GM12891 (cell line): Measurements from ENCODE around the gene KPNA4.

Experiments used
- DNase-seq: peaks from one replicate; pipeline ENCODE4 v3.0.0; 2011; ENCODE audit warnings: low spot score; ENCODE audit not compliant: insufficient read length
- FAIRE-seq: peaks from 2 replicates; lab custom pipeline; 2011; peaks lifted over from hg19 to GRCh38; lab: Jason Lieb, UNC
- PAX5 ChIP-seq: IDR thresholded peaks from 2 replicates; pipeline ENCODE4 v1.6.1; 2011; ENCODE audit warnings: low read length, moderate library complexity, mild to moderate bottlenecking; ENCODE audit not compliant: insufficient read depth, severe bottlenecking
- POLR2A ChIP-seq: IDR thresholded peaks from 2 replicates; pipeline ENCODE4 v1.6.1; 2011; ENCODE audit warnings: low read depth, low read length, control low read depth
- POLR2AphosphoS5 ChIP-seq: IDR thresholded peaks from 2 replicates; pipeline ENCODE4 v1.6.1; 2011; ENCODE audit warnings: low read depth, low read length, control low read depth
- POU2F2 ChIP-seq: IDR thresholded peaks from 2 replicates; pipeline ENCODE4 v1.6.1; 2011; ENCODE audit warnings: low read depth, mild to moderate bottlenecking, control low read depth, low read length, moderate library complexity
- SPI1 ChIP-seq: IDR thresholded peaks from 2 replicates; pipeline ENCODE4 v1.6.1; 2011; ENCODE audit warnings: low read depth, low read length, control low read depth
- TAF1 ChIP-seq: IDR thresholded peaks from 2 replicates; pipeline ENCODE4 v1.6.1; 2011; ENCODE audit warnings: low read depth, low read length, control low read depth

Gene KPNA4

DNA sequence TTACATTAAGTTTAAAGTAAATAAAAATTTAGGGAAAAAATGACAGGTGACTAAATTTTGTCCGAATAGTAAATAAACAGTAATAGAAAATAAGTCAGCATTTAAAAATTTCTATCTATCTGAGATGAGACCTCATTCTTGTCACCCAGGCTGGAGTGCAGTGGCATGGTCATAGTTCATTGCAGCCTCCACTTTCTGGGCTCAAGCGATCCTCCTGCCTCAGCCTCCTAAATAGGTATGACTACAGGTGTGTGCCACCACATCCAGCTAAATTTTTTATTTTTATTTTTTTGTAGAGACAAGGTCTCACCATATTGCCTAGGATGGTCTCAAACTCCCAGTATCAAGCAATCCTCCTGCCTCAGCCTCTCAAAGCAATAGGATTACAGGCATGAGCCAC, 7.8 kb downstream of the KPNA4 start:
- FAIRE-seq (no peak), DNase-seq (no peak)
- no peak for TF ChIP-seq SPI1
- TF ChIP-seq POU2F2, result no peak
- TF ChIP-seq POLR2AphosphoS5, result no peak
- no peak for TF ChIP-seq TAF1
- TF ChIP-seq POLR2A, result no peak
- TF ChIP-seq PAX5, result no peak

DNA sequence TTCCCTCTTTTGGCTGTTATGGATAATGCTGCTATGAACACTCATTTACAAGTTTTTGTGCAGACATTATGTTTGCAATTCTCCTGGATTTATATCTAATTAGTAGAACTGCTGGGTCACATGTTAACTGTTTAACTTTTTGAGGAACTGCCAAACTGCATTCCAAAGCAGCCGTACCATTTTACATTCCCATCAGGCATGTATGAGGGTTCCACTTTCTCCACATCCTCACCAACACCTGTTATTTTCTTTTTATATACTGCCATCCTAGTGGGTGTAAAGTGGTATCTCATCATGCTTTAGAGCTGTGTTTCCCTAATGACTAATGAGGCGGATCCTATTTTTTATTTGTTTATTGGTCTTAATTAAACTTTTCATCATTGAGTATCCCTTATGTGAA, 9.2 kb downstream of the KPNA4 start:
- DNase-seq (no peak), FAIRE-seq (no peak)
- TF ChIP-seq SPI1, result no peak
- TF ChIP-seq POLR2A, result no peak
- TF ChIP-seq TAF1, result no peak
- no peak for TF ChIP-seq POLR2AphosphoS5
- TF ChIP-seq PAX5, result no peak
- TF ChIP-seq POU2F2, result no peak

GRCh38 chr3:160554980-160555379, 10.4 kb downstream of the KPNA4 start:
- FAIRE-seq, result no peak
- no peak for DNase-seq

GRCh38 chr3:160553827-160554226, 11.5 kb downstream of the KPNA4 start:
- TF ChIP-seq POLR2AphosphoS5, result no peak
- no peak for TF ChIP-seq POU2F2
- no peak for TF ChIP-seq POLR2A
- TF ChIP-seq TAF1, result no peak
- TF ChIP-seq SPI1, result no peak
- no peak for TF ChIP-seq PAX5
- FAIRE-seq (no peak), DNase-seq (no peak)

More at GRCh38 chr3:160554980-160555379, 10.4 kb downstream of the KPNA4 start:
- TF ChIP-seq POLR2AphosphoS5 (no peak), SPI1 (no peak), POLR2A (no peak)

- TF ChIP-seq POLR2A (no peak), TAF1 (no peak), SPI1 (no peak), PAX5 (no peak), POLR2AphosphoS5 (no peak), POU2F2 (no peak)
- FAIRE-seq (no peak), DNase-seq (no peak)
Observed at GRCh38 chr3:160546727-160547126, 18.6 kb downstream of the KPNA4 start.

- TF ChIP-seq POLR2A (no peak), TAF1 (no peak), POLR2AphosphoS5 (no peak), PAX5 (no peak), SPI1 (no peak), POU2F2 (no peak)
- FAIRE-seq (peak; percentile 26), DNase-seq (no peak)
Observed at GRCh38 chr3:160545504-160545871, 19.9 kb downstream of the KPNA4 start.

GRCh38 chr3:160544844-160545503, 20.4 kb downstream of the KPNA4 start:
- DNase-seq (no peak), FAIRE-seq (no peak)
- TF ChIP-seq POLR2AphosphoS5 (no peak), POLR2A (no peak), POU2F2 (no peak)

DNA sequence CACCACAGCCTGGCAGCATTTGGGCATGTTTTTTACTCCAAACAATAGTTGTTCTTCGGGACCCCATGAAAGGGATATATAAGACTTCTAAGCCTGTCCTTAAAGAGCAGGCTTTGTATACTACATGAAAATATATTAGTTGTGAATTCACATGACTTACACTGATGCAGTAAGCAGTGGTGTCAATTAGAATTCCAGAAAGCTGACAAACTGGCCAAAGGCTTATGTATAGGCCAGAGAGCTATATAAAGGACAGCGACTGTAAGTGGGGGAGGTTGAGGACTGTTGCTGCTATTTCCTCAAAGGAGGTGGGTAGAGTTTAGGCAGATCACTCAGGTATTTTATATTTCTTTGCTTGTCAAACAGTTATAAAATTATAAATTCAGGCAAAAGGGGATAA, 24.8 kb downstream of the KPNA4 start:
- no peak for DNase-seq

DNA sequence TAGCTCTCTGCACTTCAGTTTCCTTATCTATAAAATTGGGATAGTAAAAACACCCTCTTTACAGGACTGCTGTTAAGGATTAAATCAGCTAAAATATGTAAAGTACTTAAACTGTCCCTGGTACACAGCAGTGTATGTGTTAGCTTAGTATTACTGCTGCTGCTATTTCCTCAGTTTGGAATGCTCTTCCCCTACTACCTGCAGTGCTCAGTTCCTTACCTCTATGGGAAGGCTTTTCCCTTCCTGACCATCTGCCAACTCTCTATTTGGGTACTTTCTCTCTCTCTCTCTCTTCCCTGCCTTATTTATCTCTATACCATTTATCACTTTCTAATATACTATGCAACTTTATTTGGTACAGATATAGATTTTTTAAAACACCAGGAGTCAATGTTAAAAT, 26.5 kb downstream of the KPNA4 start:
- FAIRE-seq, result no peak
- no peak for TF ChIP-seq PAX5
- no peak for TF ChIP-seq SPI1
- TF ChIP-seq TAF1, result no peak
- TF ChIP-seq POU2F2, result no peak
- TF ChIP-seq POLR2AphosphoS5, result no peak
- no peak for TF ChIP-seq POLR2A
- no peak for DNase-seq

More for the DNA sequence above, 24.8 kb downstream of the KPNA4 start:
- FAIRE-seq, result no peak
- no peak for TF ChIP-seq POLR2AphosphoS5
- TF ChIP-seq POU2F2, result no peak
- no peak for TF ChIP-seq POLR2A
- TF ChIP-seq SPI1, result no peak
- TF ChIP-seq TAF1, result no peak
- no peak for TF ChIP-seq PAX5

DNA sequence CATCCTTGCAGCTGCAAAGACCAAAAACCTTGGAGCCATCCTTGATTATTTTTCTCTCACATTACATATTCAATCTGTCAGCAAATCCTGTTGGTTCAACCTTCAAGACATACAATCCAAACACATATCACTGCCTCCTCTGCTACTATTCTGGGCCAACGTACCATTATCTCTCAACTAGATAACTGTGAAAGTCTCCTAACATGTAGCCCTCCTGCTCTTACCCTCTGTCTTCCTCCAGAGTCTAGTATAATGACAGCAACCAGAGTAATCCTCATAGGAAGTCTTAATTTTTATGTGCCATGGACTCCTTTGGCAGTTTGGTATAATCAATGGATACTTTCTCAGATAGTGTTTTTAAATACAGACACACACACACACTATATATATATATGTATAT, 27.6 kb downstream of the KPNA4 start:
- FAIRE-seq (no peak), DNase-seq (no peak)
- TF ChIP-seq PAX5 (no peak), POLR2A (no peak), POLR2AphosphoS5 (no peak), POU2F2 (no peak), TAF1 (no peak)
